Uterus (tissue), 4 donors: Measurements from ENCODE around the gene THAP6. TPM values are rescaled to one million over a fixed set of nuclear protein-coding genes. Genes with fewer than 3 reads are reported as not detected.
"Not testable (repeated sequence)": the region's sequence is repeated elsewhere in the genome, so short reads cannot be mapped to it uniquely, and the experiment has no call there.

Experiments
- DNase-seq, 2 donors: peaks; one replicate each; pipeline ENCODE4 v3.0.0-alpha.2; 2019 to 2020
- H3K27ac ChIP-seq, 2 donors: fragments of 200-600 bp; sonication (generic); 1 replicate in 1 of 2; 2 replicates in 1 of 2; pipeline ENCODE4 v1.5.1; 2016 to 2018
- H3K27me3 ChIP-seq, 2 donors: fragments of 200-600 bp; sonication (generic); one replicate each; pipeline ENCODE4 v1.5.1; 2018 to 2019; ENCODE audit warnings: control low read depth in 1 of 2
- H3K36me3 ChIP-seq, 2 donors: fragments of 200-600 bp; sonication (generic); one replicate each; pipeline ENCODE4 v1.5.1; 2019; ENCODE audit warnings: control low read depth in 1 of 2
- H3K4me1 ChIP-seq, 2 donors: fragments of 200-600 bp; sonication (generic); one replicate each; pipeline ENCODE4 v1.5.1; 2018 to 2019; ENCODE audit warnings: control low read depth in 1 of 2
- H3K4me3 ChIP-seq, 2 donors: fragments of 200-600 bp; sonication (generic); 1 replicate in 1 of 2; 2 replicates in 1 of 2; pipeline ENCODE4 v1.5.1; 2018 to 2019; ENCODE audit warnings: mild to moderate bottlenecking in 1 of 2
- H3K9me3 ChIP-seq, 2 donors: fragments of 200-600 bp; sonication (generic); one replicate each; pipeline ENCODE4 v1.5.1; 2019; ENCODE audit warnings: control low read depth in 1 of 2
- POLR2A ChIP-seq, 2 donors: fragments of 450-650 bp; IDR thresholded peaks; one replicate each; pipeline ENCODE4 v1.6.1; 2016; ENCODE audit warnings: antibody characterized with exemption in 2 of 2, mild to moderate bottlenecking in 1 of 2, moderate library complexity in 1 of 2
- intact Hi-C: fragments of 100-400 bp; cut with DNase I; formaldehyde crosslinking; loops from one replicate; pipeline ENCODE4 v1.15.1; 2023; ENCODE audit warnings: low total_unique reads
- total RNA-seq, 4 donors: library from RNA; depleted of rRNA in 3 of 4; stranded (reverse); fragments of >200 nt in 3 of 4; gene quantifications; one replicate each; pipeline versions ENCODE4 v1.1.0 to v1.2.4, GENCODE V29; 2014 to 2023
- TF ChIP-seq, protein P1 (sequence below), 4 experiments: fragments of 200-600 bp in 2 of 4; fragments of 450-650 bp in 2 of 4; sonication (generic) in 2 of 4; IDR thresholded peaks; one replicate each; pipeline ENCODE4 v1.5.1; 2016 to 2019; ENCODE audit warnings: antibody characterized with exemption in 4 of 4, mild to moderate bottlenecking in 2 of 4, moderate library complexity in 1 of 4
- donor health status: DM: yes; HTN: yes; CAD: no.

The THAP6 gene
- total RNA-seq, 4 donors from 2014 or later, result 25.4 to 77.6 (median 35.8) TPM

DNA sequence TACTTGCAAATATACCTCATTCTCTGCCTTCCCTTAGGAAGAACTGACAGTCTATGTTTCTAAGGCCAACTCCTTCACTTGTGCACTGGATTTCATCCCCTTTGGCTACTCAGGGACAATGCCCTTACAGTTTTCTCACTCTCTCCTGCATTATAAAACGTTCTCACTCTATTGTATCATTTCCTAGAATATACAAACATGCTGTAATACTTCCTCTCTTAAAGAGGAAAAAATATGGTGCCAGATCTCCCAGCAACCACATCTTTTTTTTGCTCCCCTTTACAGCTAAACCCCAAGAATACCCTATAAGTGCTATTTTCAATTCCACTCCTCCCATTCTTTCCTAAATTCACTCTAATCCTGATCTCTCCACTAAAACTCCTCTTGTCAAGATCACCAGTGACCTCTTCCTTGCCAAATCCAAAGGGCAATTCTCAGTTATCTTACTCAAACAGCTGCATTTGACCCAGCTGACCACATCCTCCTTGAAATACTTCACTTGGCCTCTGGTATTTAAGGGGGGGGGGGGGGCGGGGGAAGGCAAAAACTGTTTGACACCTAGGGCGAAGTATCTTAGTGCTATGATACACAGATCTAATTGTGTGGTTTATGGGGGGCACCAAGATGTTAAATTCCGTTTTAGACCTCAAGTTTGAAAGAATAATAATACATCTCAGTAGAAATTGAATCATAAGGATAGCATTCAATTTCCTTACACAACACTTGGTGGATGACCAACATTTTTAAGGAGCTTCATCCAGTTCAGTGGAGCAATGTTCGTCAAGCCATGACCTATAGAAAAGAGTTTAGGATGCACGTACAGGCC is 1.7 kb upstream of the THAP6 start:
- intact Hi-C loops, result no loop called here
- TF ChIP-seq, protein P1, sequence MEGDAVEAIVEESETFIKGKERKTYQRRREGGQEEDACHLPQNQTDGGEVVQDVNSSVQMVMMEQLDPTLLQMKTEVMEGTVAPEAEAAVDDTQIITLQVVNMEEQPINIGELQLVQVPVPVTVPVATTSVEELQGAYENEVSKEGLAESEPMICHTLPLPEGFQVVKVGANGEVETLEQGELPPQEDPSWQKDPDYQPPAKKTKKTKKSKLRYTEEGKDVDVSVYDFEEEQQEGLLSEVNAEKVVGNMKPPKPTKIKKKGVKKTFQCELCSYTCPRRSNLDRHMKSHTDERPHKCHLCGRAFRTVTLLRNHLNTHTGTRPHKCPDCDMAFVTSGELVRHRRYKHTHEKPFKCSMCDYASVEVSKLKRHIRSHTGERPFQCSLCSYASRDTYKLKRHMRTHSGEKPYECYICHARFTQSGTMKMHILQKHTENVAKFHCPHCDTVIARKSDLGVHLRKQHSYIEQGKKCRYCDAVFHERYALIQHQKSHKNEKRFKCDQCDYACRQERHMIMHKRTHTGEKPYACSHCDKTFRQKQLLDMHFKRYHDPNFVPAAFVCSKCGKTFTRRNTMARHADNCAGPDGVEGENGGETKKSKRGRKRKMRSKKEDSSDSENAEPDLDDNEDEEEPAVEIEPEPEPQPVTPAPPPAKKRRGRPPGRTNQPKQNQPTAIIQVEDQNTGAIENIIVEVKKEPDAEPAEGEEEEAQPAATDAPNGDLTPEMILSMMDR (IDR thresholded peaks at IDR 0.05), result no peak
- TF ChIP-seq POLR2A (IDR thresholded peaks at IDR 0.05), result no peak
- H3K9me3 ChIP-seq, result no peaks in the 10 kb centered on the region
- no peaks in the 10 kb centered on the region for H3K36me3 ChIP-seq
- H3K4me1 ChIP-seq, result peaks cover 0 to 8% of the 10 kb centered on the region in 2 donors
- H3K4me3 ChIP-seq, result peak overlapping the region; percentile 70 to 96
- no peak for DNase-seq
- peak overlapping the region; percentile 89 to 95 for H3K27ac ChIP-seq
- no peaks in the 10 kb centered on the region for H3K27me3 ChIP-seq

DNA sequence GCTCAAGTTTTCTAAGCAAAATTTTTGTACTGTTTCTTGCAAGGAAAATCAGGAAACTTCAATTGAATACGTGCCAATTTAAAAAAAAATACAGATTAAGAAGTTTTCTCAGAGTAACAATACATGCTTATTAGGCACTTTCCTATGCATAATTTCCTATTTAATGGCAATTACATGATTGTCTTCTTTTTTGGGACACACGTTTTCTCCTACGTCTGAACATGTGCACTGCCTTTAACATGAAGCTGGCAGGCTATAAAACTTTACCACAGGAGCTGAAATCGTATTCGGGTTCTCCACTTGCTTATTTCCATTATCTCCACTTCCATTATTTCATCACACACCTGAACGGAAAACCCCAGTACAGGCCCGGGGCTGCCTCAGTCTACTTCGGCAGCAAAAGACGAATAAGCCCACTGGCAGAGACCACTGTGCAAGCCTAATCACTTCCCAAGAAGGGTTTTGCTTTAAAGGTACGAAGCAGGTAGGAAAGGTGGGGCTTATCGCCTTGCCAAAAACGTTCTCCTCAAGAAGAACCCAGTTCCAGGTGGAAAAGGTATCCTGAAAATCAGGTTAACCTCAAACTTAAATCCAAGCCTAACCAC is 645 bp upstream of the THAP6 start:
- peaks cover 0 to 8% of the 10 kb centered on the region in 2 donors for H3K4me1 ChIP-seq
- no peaks in the 10 kb centered on the region for H3K27me3 ChIP-seq
- peak in 1 of 2 donors; percentile 14 for DNase-seq
- peak overlapping the region; percentile 70 to 96 for H3K4me3 ChIP-seq
- no peaks in the 10 kb centered on the region for H3K9me3 ChIP-seq
- no peaks in the 10 kb centered on the region for H3K36me3 ChIP-seq
- intact Hi-C loops, result no loop called here
- TF ChIP-seq, protein P1 (IDR thresholded peaks at IDR 0.05), result no peak
- H3K27ac ChIP-seq, result peak overlapping the region; percentile 89 to 95

DNA sequence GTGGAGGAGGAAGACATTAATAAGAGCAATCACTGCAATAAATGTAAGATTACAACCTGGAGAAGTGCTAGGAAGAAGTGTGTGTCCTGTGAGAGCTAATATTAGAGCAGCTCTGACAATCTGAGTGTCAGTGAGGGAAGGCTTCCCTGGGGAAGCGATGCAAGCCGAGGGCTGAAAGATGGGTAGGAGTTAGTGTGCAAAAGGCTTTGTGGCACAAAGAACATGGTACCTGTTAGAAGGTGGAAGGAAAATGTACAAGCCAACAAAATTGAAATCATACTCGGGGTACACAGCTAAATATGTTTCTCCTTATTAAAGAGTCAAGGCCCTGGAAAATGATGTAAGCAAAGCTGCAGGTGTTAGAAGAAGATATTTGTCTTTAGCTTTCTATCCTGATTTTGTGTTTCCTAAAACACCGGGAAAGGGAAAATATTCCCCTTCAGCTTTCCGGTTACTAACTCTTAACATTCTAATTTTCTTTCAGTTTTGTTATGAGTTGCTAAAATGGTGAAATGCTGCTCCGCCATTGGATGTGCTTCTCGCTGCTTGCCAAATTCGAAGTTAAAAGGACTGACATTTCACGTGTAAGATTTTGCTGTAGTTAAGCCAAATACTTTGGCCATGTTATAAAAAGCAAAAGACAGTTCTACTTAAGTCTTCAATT is 808 bp downstream of the THAP6 start:
- Histone ChIP-seq H3K27ac (peak overlapping the region; percentile 89 to 95), H3K4me3 (peak overlapping the region; percentile 70 to 96), H3K4me1 (peaks cover 0 to 8% of the 10 kb centered on the region in 2 donors), H3K9me3 (no peaks in the 10 kb centered on the region), H3K36me3 (no peaks in the 10 kb centered on the region), H3K27me3 (no peaks in the 10 kb centered on the region)
- no peak for TF ChIP-seq POLR2A (IDR thresholded peaks at IDR 0.05)
- TF ChIP-seq, protein P1 (IDR thresholded peaks at IDR 0.05), result no peak
- intact Hi-C loops, result no loop called here
- no peak for DNase-seq

DNA sequence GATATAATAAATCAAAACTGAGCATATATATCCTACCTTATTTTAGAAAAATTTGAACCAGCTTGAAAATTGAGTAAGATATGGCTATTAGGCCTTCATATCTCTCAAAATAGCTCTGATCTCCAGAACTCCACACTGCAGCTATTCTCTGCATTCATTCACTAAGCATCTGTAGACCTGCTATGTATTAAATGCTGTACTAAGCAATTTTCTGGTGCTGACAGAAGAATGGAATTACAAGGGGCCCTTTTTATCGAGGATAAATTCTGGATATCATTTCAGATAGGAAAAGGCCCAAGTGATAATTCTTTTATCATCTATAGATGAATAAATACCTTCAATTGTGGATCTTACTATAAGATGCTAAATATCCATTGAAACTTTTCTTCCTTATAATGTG is 1.9 kb downstream of the THAP6 start:
- Histone ChIP-seq H3K4me3 (no peak overlapping the region), H3K27me3 (no peaks in the 10 kb centered on the region), H3K9me3 (no peaks in the 10 kb centered on the region), H3K36me3 (no peaks in the 10 kb centered on the region), H3K4me1 (peaks cover 0 to 8% of the 10 kb centered on the region in 2 donors), H3K27ac (no peak overlapping the region)
- no peak for DNase-seq
- TF ChIP-seq, protein P1 (IDR thresholded peaks at IDR 0.05), result no peak
- no peak for TF ChIP-seq POLR2A (IDR thresholded peaks at IDR 0.05)
- intact Hi-C loops, result no loop called here

DNA sequence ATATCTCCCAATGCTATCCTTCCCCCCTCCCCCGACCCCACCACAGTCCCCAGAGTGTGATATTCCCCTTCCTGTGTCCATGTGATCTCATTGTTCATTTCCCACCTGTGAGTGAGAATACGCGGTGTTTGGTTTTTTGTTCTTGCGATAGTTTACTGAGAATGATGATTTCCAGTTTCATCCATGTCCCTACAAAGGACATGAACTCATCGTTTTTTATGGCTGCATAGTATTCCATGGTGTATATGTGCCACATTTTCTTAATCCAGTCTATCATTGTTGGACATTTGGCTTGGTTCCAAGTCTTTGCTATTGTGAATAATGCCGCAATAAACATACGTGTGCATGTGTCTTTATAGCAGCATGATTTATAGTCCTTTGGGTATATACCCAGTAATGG is 5.2 kb downstream of the THAP6 start:
- H3K4me3 ChIP-seq, intact Hi-C loops, H3K9me3 ChIP-seq, H3K4me1 ChIP-seq, H3K27ac ChIP-seq, DNase-seq, H3K27me3 ChIP-seq, H3K36me3 ChIP-seq: not testable (repeated sequence)
